Neural progenitor cell (in vitro differentiated cells): ENCODE data around the gene EDIL3. TPM values are rescaled to one million over a fixed set of nuclear protein-coding genes. Genes with fewer than 3 reads are reported as not detected.

Experiments
- DNase-seq: peaks from one replicate; pipeline ENCODE4 v3.0.0-alpha.2; 2016; ENCODE audit warnings: low spot score
- H2AFZ ChIP-seq: fragments of 200-600 bp; sonication (generic); replicated peaks from 2 replicates; pipeline ENCODE4 v1.6.1; 2016; ENCODE audit warnings: antibody characterized with exemption
- H3F3A ChIP-seq: fragments of 200-600 bp; sonication (generic); 2 replicates; pipeline ENCODE4 v1.6.1; 2016; ENCODE audit warnings: antibody characterized with exemption, low read depth
- H3K27ac ChIP-seq: fragments of 200-600 bp; sonication (generic); 2 replicates; pipeline ENCODE4 v1.5.1; 2016; ENCODE audit warnings: mild to moderate bottlenecking
- H3K27me3 ChIP-seq: fragments of 200-600 bp; sonication (generic); 2 replicates; pipeline ENCODE4 v1.6.1; 2016; ENCODE audit warnings: mild to moderate bottlenecking, moderate library complexity
- H3K36me3 ChIP-seq: fragments of 200-600 bp; sonication (generic); 2 replicates; pipeline ENCODE4 v1.5.1; 2016
- H3K4me1 ChIP-seq: fragments of 200-600 bp; sonication (generic); 2 replicates; pipeline ENCODE4 v1.6.1; 2016; ENCODE audit warnings: mixed run types
- H3K4me2 ChIP-seq: fragments of 200-600 bp; sonication (generic); 2 replicates; pipeline ENCODE4 v1.6.1; 2016
- H3K4me3 ChIP-seq: fragments of 200-600 bp; sonication (generic); 2 replicates; pipeline ENCODE4 v1.5.1; 2016
- H3K79me2 ChIP-seq: fragments of 200-600 bp; sonication (generic); 2 replicates; pipeline ENCODE4 v1.6.1; 2016; ENCODE audit warnings: low read depth
- H3K9ac ChIP-seq: fragments of 200-600 bp; sonication (generic); 2 replicates; pipeline ENCODE4 v1.6.1; 2016
- H3K9me3 ChIP-seq: fragments of 200-600 bp; sonication (generic); 2 replicates; pipeline ENCODE4 v1.5.1; 2016; ENCODE audit warnings: low read depth
- H4K20me1 ChIP-seq: fragments of 200-600 bp; sonication (generic); 2 replicates; pipeline ENCODE4 v1.6.1; 2016; ENCODE audit warnings: low read depth
- H3K27ac Mint-ChIP-seq: 3 replicates; pipeline ENCODE4 v1.8.0; 2021; ENCODE audit warnings: mixed read lengths
- H3K27me3 Mint-ChIP-seq: 2 replicates; pipeline ENCODE4 v1.8.0; 2022; ENCODE audit warnings: low read depth, mild to moderate bottlenecking, inconsistent platforms, moderate library complexity, mixed read lengths; ENCODE audit not compliant: insufficient read depth
- H3K36me3 Mint-ChIP-seq: 3 replicates; pipeline ENCODE4 v1.8.0; 2021; ENCODE audit warnings: mixed read lengths
- H3K4me1 Mint-ChIP-seq: 3 replicates; pipeline ENCODE4 v1.8.0; 2021; ENCODE audit warnings: mixed read lengths
- H3K4me3 Mint-ChIP-seq: 3 replicates; pipeline ENCODE4 v1.8.0; 2021; ENCODE audit warnings: mild to moderate bottlenecking, moderate library complexity, mixed read lengths
- H3K9me3 Mint-ChIP-seq: 3 replicates; pipeline ENCODE4 v1.8.0; 2020; ENCODE audit warnings: mixed read lengths
- CTCF ChIP-seq: fragments of 200-600 bp; sonication (generic); IDR thresholded peaks from 2 replicates; pipeline ENCODE4 v1.5.1; 2017; ENCODE audit warnings: antibody characterized with exemption, mild to moderate bottlenecking
- EZH2 ChIP-seq: fragments of 200-600 bp; sonication (generic); IDR thresholded peaks from 2 replicates; pipeline ENCODE4 v1.6.1; 2017; ENCODE audit warnings: antibody characterized with exemption, mild to moderate bottlenecking, moderate library complexity
- EZH2phosphoT487 ChIP-seq: fragments of 200-600 bp; sonication (generic); IDR thresholded peaks from 2 replicates; pipeline ENCODE4 v1.6.1; 2017; ENCODE audit warnings: antibody characterized with exemption
- total RNA-seq: library from RNA; depleted of rRNA; stranded (reverse); fragments of >200 nt; gene quantifications from 2 replicates; pipeline ENCODE4 v1.2.3, GENCODE V29; 2015; ENCODE audit warnings: low replicate concordance

Gene EDIL3
- total RNA-seq, 1 donor from 2014 or later, result 13.8 TPM

DNA sequence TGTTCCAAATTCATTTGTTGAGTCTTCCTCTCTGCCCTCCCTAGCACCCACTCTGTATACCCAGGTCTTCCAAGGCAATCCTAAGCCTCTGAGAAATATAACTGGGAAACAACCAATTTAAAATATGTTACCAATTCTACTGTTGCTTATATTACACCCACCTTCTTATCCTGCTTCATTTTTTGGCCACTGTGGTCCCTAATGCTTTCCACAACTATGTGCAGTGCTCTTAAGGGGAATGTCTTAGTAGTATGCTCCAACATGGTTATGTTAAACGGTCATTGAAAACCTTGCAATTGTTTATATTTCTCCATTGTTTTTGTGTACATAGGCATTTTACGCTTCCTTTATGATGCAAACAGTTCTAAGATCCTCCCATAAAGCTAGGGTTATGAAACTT, 390.9 kb downstream of the EDIL3 start:
- no peaks in the 10 kb centered on the region for H3K9me3 ChIP-seq
- no peaks in the 10 kb centered on the region for H3F3A ChIP-seq
- H3K79me2 ChIP-seq, result no peaks in the 10 kb centered on the region
- H2AFZ ChIP-seq, result no peak overlapping the region
- no peak for TF ChIP-seq CTCF
- TF ChIP-seq EZH2phosphoT487, result no peak
- no peak for TF ChIP-seq EZH2
- no peaks in the 10 kb centered on the region for H4K20me1 ChIP-seq
- Mint-ChIP-seq H3K9me3 (peaks cover 3% of the 10 kb centered on the region), H3K36me3 (no peaks in the 10 kb centered on the region), H3K27me3 (peaks cover 4% of the 10 kb centered on the region), H3K4me3 (no peak overlapping the region), H3K4me1 (no peaks in the 10 kb centered on the region), H3K27ac (no peak overlapping the region)
- no peaks in the 10 kb centered on the region for H3K27me3 ChIP-seq
- no peaks in the 10 kb centered on the region for H3K4me1 ChIP-seq
- H3K36me3 ChIP-seq, result no peaks in the 10 kb centered on the region
- no peak overlapping the region for H3K4me3 ChIP-seq
- DNase-seq, result no peak
- H3K4me2 ChIP-seq, result no peak overlapping the region
- no peak overlapping the region for H3K27ac ChIP-seq
- no peak overlapping the region for H3K9ac ChIP-seq

DNA sequence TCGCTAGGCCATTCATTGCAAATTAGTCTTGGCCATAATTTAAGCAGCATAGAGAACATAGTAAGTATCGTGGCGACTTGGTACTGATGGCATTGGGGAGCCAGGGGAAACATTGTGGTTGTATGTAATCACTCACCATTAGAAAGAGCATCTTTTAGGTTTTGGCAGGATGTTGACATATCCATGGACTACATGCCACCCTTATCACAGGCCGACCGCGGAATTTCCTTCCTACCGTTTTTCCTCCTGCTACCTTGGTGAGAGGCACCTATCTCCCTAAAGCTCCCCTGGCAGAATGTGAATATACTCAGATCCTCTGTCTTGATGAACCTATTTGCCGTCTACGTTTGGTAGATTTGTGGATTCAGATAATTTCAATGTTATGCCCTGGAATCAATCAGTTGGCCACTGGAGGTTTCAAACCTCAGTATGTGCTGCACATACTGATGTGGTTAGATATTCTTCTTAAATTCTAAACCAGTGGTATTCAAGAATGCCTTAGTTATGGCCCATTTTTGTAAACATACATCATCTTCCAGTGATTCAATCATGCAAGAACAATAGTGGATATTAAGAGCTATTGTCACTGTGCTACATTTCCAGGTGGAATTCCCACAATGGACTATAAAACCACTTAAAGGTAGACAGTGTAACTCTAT, 393.0 kb downstream of the EDIL3 start:
- no peak overlapping the region for H3K4me3 Mint-ChIP-seq
- no peaks in the 10 kb centered on the region for H3K36me3 Mint-ChIP-seq
- TF ChIP-seq EZH2phosphoT487 (no peak), EZH2 (no peak), CTCF (no peak)

GRCh38 chr5:83988293-83988685, 396.4 kb downstream of the EDIL3 start:
- Histone ChIP-seq H3K4me3 (no peak overlapping the region), H3K27ac (no peak overlapping the region), H3K27me3 (no peaks in the 10 kb centered on the region), H3K9ac (no peak overlapping the region), H3F3A (no peaks in the 10 kb centered on the region), H3K4me2 (no peak overlapping the region), H3K79me2 (no peaks in the 10 kb centered on the region), H3K36me3 (no peaks in the 10 kb centered on the region), H4K20me1 (no peaks in the 10 kb centered on the region), H3K9me3 (no peaks in the 10 kb centered on the region), H3K4me1 (no peaks in the 10 kb centered on the region), H2AFZ (no peak overlapping the region)
- Mint-ChIP-seq H3K9me3 (no peaks in the 10 kb centered on the region), H3K4me3 (no peak overlapping the region), H3K27ac (no peak overlapping the region), H3K36me3 (no peaks in the 10 kb centered on the region), H3K27me3 (peaks cover 2% of the 10 kb centered on the region), H3K4me1 (no peaks in the 10 kb centered on the region)
- no peak for DNase-seq
- no peak for TF ChIP-seq EZH2
- TF ChIP-seq EZH2phosphoT487, result no peak
- TF ChIP-seq CTCF, result no peak

More for the DNA sequence above, 393.0 kb downstream of the EDIL3 start:
- peaks cover 4% of the 10 kb centered on the region for H3K27me3 Mint-ChIP-seq
- no peaks in the 10 kb centered on the region for H4K20me1 ChIP-seq
- H3K27ac Mint-ChIP-seq, result no peak overlapping the region
- no peaks in the 10 kb centered on the region for H3F3A ChIP-seq
- H3K36me3 ChIP-seq, result no peaks in the 10 kb centered on the region
- no peaks in the 10 kb centered on the region for H3K27me3 ChIP-seq
- no peak overlapping the region for H3K4me3 ChIP-seq
- H3K4me1 Mint-ChIP-seq, result no peaks in the 10 kb centered on the region
- no peak overlapping the region for H3K9ac ChIP-seq
- no peaks in the 10 kb centered on the region for H3K79me2 ChIP-seq
- H3K4me1 ChIP-seq, result no peaks in the 10 kb centered on the region
- H2AFZ ChIP-seq, result no peak overlapping the region
- H3K9me3 Mint-ChIP-seq, result no peaks in the 10 kb centered on the region
- H3K9me3 ChIP-seq, result no peaks in the 10 kb centered on the region
- no peak overlapping the region for H3K27ac ChIP-seq
- H3K4me2 ChIP-seq, result no peak overlapping the region
- DNase-seq, result no peak
